GM18867 (cell line): Measurements from ENCODE around the gene TKT.
A peak's percentile ranks its signal among the peaks of the same experiment; 100 is the strongest.

Experiments used
- ATAC-seq: cut with Tn5 transposase; IDR thresholded peaks from one replicate; pipeline ENCODE4 v1.9.1; 2021; ENCODE audit warnings: mild to moderate bottlenecking, moderate library complexity; ENCODE audit not compliant: unreplicated experiment

Gene TKT

DNA sequence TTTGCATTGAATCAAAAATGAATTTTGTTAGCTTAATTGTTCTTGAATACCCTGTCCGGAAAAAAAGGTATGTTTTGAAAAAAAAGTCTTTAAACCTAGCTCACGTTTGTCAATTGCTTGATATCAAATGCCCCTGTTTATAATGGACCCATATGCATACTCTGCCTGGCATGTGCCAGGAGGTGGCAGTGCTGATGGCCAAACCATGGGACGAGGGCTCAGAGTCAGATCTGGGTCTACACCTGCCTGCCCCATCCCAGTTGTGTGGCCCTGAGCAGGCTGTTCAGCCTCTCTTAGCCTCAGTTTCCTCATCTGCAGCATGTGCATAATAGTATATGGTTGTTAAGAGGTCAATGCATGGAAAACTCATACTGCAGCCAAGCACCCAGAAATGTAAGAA, 56.0 kb downstream of the TKT start:
- no peak for ATAC-seq

GRCh38 chr3:53198996-53199395, 56.8 kb downstream of the TKT start:
- no peak for ATAC-seq

DNA sequence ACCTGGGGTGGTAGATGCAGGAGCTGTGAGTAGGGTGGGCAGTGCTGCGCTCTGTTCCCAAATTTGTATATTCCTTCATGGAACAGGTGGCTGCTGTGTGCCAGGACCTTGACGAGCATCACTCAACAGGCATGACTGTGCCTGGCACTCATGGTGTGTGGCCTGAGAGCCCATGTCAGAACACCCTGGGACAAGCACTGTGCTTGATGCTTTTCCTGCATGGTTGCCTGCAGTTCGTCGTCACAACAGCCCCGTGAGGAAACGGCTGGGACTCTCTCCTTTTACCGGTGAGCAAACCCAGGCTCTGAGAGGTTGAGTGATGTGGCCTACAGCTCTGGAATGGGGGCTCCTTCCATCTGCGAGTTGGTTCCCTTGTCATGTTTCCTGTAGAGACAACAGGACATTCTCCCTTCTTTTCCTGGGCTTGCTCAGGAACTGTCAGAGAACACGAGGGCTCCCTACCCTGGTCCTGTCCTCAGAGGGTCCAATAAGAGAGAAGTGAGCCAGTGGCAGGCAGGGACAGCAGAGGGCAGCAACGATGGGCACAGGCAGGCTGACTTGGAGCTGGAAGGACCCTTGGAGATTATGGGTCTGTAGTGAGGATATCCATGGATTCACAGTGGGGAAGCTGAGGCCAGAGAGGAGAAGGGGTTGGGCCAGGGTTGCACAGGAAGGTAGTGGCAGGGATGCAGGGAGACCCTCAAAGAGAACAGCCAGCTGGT, 57.4 kb downstream of the TKT start:
- ATAC-seq, result no peak

DNA sequence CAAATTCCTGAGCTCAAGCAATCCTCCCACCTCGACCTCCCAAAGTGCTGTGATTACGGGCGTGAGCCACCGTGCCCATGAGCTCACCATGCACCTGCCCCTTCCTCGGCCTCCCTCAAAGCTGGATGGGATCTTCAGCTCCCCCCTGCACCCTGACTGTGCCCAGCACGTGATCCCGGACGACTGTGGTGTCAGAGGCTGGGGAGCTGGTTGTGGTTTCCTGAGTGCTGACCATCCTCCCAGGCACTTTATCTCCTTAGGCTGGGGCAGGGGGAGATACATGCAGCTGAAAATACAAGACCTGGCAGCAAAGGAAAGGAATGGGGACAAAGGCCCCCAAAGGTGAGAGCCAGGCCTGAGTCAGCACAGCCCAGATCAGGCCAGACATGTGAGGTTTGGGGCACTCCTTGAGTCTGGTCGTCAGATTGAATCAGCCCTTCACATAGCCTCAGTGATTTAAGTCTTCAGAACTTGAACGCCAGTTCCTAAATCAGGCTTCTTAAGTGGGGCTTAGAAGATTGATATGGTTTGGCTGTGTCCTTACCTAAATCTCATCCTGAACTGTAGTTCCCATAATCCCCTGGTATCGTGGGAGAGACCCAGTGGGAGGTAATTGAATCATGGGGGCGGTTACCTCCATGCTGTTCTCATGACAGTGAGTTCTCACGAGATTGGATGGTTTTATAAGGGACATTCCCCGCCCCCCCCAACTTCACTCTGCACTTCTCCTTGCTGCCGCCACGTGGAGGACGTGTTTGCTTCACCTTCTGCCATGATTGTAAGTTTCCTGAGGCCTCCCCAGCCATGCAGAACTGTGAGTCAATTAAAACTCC, 59.0 kb downstream of the TKT start:
- ATAC-seq, result peak; percentile 33

DNA sequence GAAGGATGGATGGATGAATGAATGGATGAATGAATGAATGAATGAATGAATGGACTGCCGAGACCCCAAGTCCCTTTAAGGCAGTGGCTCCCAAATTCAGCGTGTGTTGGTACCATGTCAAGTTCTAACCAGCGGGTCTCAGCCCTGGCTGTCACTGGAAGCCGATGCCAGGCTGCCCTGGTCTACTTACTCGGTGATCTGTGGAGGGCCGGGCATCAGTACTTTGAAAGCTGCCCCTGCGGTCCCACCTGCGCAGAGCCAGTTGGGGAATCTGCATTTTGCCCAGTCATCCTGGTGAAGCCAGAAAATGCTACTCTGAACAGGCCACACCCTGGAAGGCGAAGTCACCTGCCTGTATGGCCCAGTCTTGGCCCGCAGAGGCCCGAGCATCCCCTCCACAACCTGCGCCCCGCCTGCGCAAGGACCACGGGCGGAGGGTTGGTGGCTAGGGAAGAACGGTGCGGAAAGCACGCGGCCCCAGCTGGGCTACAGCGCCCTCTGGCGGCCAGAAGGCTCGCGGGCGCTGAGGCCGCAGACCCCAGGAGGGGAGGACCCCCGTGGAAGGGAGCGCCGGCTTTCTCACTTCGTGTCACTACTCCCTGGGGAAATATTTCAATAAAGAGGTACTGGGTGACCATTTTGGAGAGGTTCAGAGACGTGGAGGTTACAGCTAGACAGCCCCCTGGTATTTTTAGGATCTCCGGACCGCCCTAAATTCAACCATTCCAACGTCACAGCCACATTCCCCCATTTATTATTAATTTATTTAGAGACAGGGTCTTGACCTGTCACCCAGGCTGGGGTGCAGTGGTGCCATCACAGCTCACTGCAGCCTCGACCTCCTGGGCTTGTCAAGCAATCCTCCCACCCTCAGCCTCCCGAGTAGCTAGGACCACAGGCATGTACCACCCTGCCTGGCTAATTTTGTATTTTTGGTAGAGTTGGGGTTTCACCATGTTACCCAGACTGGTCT, 59.9 kb downstream of the TKT start:
- no peak for ATAC-seq

DNA sequence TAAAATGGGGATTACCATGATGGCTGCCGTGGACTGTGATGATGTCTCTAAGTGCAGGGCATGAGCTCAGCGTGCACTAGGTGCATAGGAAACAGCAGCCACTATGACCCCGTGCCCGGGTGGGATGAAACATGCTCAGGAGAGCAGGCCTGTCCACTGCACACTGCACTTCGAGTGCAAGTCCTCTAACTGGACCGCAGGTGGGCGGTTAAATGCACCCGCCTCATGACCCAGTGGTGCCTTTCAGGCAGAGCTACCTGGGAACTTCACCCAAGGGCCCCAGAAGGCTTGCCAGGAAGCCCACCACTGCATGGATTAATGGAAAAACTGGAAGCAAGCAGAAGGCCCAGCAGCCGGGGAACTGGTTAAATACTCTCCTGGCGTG, 60.8 kb downstream of the TKT start:
- ATAC-seq, result no peak

GRCh38 chr3:53194210-53195065, 61.4 kb downstream of the TKT start:
- no peak for ATAC-seq

DNA sequence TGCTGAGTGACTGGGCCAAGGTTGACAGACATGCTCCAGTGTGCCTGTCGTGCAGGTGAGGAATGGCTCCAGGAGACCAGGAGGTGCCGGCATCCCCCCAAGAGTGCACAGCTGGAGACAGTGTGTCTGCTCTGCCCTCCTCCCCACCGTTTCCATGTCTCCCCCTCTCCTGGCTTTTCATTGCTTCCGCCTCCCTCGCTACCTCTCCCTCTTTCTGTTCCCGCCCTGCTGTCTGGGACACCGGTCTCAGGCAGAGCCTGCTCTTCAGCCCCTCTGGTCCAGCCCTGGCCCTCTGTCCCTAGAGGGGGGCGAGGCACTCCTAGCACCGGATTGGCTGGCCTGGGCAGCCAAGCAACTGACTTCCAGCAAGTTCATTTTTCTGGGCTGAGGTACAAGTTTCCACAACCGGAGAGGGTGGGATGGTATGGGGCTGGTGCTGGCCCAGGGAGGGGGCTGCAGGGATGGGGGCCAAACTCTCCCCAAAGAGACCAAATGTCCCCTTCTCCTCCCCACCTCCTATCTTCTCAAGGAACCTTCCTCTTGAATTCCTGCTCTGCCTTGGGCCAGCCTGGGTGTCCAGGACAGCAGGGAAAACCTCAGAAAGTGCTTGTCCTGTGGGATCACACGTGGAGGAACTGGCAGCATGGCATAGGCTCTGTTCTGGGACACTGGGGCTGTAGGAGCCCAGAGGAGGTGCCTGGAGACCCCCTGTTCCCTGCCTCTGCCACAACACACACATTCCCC, 62.2 kb downstream of the TKT start:
- no peak for ATAC-seq

GRCh38 chr3:53192608-53193007, 63.2 kb downstream of the TKT start:
- ATAC-seq, result peak; percentile 51

- ATAC-seq, result no peak
Measured at GRCh38 chr3:53191836-53192480, 63.9 kb downstream of the TKT start.

DNA sequence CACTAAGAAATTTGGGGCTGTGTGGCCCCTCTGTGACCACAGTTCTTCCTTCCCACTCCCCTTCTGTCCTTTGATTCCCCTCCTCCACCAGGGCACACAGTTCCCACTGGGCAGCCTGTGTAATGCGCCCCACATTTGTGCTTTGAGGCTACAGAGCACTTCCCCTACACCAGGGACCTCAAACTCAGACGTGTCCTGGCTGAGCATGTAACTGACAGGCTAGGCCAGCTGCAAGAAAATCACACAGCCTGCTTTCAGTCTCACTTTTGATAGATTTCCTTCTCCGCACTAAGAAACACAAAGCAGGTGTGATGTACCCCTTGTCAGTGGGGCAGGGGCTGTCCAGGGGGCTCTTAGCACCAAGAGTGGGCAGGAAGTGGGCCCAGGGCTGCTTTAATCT, 65.2 kb downstream of the TKT start:
- ATAC-seq, result peak; percentile 65

GRCh38 chr3:53189276-53189675, 66.5 kb downstream of the TKT start:
- no peak for ATAC-seq

- no peak for ATAC-seq
Measured at GRCh38 chr3:53188720-53189119, 67.1 kb downstream of the TKT start.

DNA sequence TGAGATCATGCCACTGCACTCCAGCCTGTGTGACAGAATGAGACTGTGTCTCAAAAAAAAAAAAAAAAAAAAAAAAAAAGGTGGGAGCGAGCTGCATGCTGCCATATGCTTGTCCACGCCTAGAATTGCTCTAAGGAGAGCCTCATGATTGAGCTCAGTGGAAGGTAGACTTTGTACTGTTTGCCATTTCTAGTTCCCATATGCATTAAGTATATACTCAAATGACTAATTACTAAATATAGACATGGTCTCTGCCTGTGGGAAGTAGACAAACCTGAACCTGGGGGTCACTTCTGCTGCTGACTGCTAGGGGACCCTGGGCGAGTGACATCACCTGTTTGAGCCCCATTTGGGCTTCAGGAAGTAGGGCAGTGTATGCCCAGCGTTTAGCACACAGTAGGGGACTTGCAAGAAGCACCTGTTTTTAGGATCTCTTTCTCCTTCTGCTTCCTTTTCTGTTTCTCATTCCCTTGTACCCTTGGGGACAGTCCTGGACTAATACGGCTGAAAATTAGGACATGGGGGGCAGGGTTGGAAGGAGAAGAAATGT, 67.6 kb downstream of the TKT start:
- ATAC-seq, result no peak

DNA sequence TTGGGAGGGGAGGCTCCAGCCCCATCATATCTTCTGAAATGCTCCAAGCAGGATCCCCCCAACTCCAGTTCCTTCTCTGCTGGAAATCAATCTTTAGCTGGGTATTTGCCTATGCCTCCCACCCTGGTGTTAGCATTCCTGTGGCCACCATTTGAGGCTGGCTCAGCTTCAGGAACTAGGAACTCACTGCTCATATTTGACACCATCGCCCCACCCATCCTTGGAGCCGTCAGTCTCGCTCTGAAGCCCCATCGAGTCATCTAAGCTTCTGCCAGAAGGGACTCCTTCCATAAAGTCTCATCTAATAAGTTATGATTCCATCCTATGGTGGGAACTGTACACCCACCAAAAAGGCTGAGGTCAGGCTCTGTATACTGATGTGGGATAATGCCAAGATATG, 68.4 kb downstream of the TKT start:
- ATAC-seq, result no peak

- no peak for ATAC-seq
Measured at GRCh38 chr3:53186726-53187125, 69.1 kb downstream of the TKT start.

DNA sequence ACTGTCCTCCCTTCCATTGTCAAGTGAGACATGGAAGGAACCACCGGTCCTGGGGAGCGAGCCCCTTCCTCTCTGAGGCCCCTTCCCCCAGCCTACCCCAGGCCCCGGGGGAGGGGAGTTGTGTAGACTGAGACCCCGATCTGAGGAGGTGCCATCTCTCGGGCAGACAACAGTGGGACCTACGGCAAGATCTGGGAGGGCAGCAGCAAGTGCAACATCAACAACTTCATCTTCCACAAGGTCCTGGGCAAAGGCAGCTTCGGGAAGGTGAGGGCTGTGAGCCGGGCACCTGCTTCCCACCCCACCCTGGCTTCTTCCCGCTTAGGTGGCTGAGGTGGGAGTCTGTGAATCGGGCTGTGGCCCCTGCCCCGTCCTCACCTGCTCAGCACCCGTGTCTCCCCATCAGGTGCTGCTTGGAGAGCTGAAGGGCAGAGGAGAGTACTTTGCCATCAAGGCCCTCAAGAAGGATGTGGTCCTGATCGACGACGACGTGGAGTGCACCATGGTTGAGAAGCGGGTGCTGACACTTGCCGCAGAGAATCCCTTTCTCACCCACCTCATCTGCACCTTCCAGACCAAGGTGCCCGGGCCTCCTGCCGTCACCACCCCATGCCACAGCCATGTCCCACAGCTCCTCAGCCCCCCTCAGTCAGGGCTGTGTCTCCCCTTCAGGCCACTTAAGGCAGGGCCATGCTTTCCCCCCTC, 69.9 kb downstream of the TKT start:
- no peak for ATAC-seq

DNA sequence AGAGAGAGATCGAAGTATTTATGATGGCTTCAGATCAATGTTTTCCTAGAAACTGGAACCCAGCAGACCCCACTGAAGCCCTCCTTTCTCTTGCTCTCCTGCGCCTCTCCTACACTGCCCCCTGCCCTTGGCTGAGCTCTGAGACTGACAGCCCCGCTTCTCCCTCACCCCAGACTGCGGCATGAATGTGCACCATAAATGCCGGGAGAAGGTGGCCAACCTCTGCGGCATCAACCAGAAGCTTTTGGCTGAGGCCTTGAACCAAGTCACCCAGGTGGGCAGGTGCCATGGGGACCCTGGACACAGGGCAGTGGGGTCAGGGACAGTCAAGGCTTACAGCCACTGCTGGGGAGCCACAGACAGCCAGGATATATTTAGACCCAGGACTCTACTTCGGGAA, 71.1 kb downstream of the TKT start:
- no peak for ATAC-seq
